GM23338 (cell line): ENCODE measurements around the gene CRYZ. TPM values are rescaled to one million over a fixed set of nuclear protein-coding genes. Genes with fewer than 3 reads are reported as not detected.

ENCODE experiments used
- ATAC-seq: fragments of 200-7000 bp; cut with Tn5 transposase; 3 replicates; pipeline ENCODE4 v1.9.1; 2020
- DNase-seq: peaks from one replicate; pipeline ENCODE4 v3.0.0-alpha.2; 2015; ENCODE audit warnings: low spot score
- H2AFZ ChIP-seq: fragments of 200-600 bp; sonication (generic); 2 replicates; pipeline ENCODE4 v1.8.0; 2016; ENCODE audit warnings: antibody characterized with exemption, mild to moderate bottlenecking, moderate library complexity
- H3F3A ChIP-seq: fragments of 200-600 bp; sonication (generic); replicated peaks from 2 replicates; pipeline ENCODE4 v1.8.0; 2017; ENCODE audit warnings: antibody characterized with exemption, mixed run types, low read depth
- H3K27ac ChIP-seq: fragments of 200-600 bp; sonication (generic); 2 replicates; pipeline ENCODE4 v1.6.1; 2016; ENCODE audit warnings: low read depth
- H3K27me3 ChIP-seq: fragments of 200-600 bp; sonication (generic); 2 replicates; pipeline ENCODE4 v1.8.0; 2016; ENCODE audit warnings: mild to moderate bottlenecking, mixed run types, moderate library complexity; ENCODE audit not compliant: insufficient read depth
- H3K36me3 ChIP-seq: fragments of 200-600 bp; sonication (generic); 2 replicates; pipeline ENCODE4 v1.8.0; 2016; ENCODE audit warnings: mild to moderate bottlenecking; ENCODE audit not compliant: insufficient read depth
- H3K4me1 ChIP-seq: fragments of 200-600 bp; sonication (generic); 2 replicates; pipeline ENCODE4 v1.8.0; 2016; ENCODE audit warnings: mild to moderate bottlenecking, moderate library complexity; ENCODE audit not compliant: insufficient read depth
- H3K4me2 ChIP-seq: fragments of 200-600 bp; sonication (generic); 2 replicates; pipeline ENCODE4 v1.7.1; 2017; ENCODE audit warnings: mixed run types
- H3K4me3 ChIP-seq: fragments of 200-600 bp; sonication (generic); 2 replicates; pipeline ENCODE4 v1.6.1; 2016; ENCODE audit warnings: mixed run types
- H3K79me2 ChIP-seq: fragments of 200-600 bp; sonication (generic); replicated peaks from 2 replicates; pipeline ENCODE4 v1.8.0; 2017; ENCODE audit warnings: mild to moderate bottlenecking; ENCODE audit not compliant: insufficient read depth
- H3K9me2 ChIP-seq: fragments of 200-600 bp; sonication (generic); 2 replicates; pipeline ENCODE4 v1.8.0; 2017; ENCODE audit not compliant: insufficient read depth
- H4K20me1 ChIP-seq: fragments of 200-600 bp; sonication (generic); replicated peaks from 2 replicates; pipeline ENCODE4 v1.8.0; 2017; ENCODE audit warnings: mild to moderate bottlenecking; ENCODE audit not compliant: insufficient read depth
- H3K27ac Mint-ChIP-seq: 2 replicates; pipeline ENCODE4 v1.8.0; 2020; ENCODE audit warnings: inconsistent platforms, mild to moderate bottlenecking, moderate library complexity, mixed read lengths
- H3K27me3 Mint-ChIP-seq: 3 replicates; pipeline ENCODE4 v1.8.0; 2022; ENCODE audit warnings: low read depth, mild to moderate bottlenecking, moderate library complexity, mixed read lengths, inconsistent platforms; ENCODE audit not compliant: insufficient read depth, poor library complexity
- H3K36me3 Mint-ChIP-seq: 3 replicates; pipeline ENCODE4 v1.8.0; 2021; ENCODE audit warnings: low read depth, mild to moderate bottlenecking, inconsistent platforms, moderate library complexity, mixed read lengths
- H3K4me1 Mint-ChIP-seq: 3 replicates; pipeline ENCODE4 v1.8.0; 2020; ENCODE audit warnings: mild to moderate bottlenecking, inconsistent platforms, mixed read lengths
- H3K4me3 Mint-ChIP-seq: 3 replicates; pipeline ENCODE4 v1.8.0; 2021; ENCODE audit warnings: moderate library complexity, mild to moderate bottlenecking, inconsistent platforms, mixed read lengths
- H3K9me3 Mint-ChIP-seq: 3 replicates; pipeline ENCODE4 v1.8.0; 2020; ENCODE audit warnings: moderate library complexity, mild to moderate bottlenecking, inconsistent platforms, mixed read lengths
- CREB1 ChIP-seq: fragments of 250-450 bp; sonication (Bioruptor Pico); IDR thresholded peaks from 2 replicates; pipeline ENCODE4 v1.5.0; 2020; ENCODE audit warnings: low read depth, mild to moderate bottlenecking, moderate library complexity
- CTCF ChIP-seq, 2 experiments: fragments of 200-600 bp in 1 of 2; sonication (generic) in 1 of 2; conservative IDR thresholded peaks; 2 replicates each; pipeline versions ENCODE4 v1.5.1 to v1.6.1; 2016 to 2017; ENCODE audit warnings: antibody characterized with exemption in 2 of 2, low read depth in 2 of 2, mild to moderate bottlenecking in 2 of 2, moderate library complexity in 1 of 2
- ETS1 ChIP-seq: IDR thresholded peaks from 2 replicates; pipeline ENCODE4 v1.6.1; 2016; ENCODE audit warnings: antibody characterized with exemption
- EZH2 ChIP-seq: fragments of 200-600 bp; sonication (generic); IDR thresholded peaks from one replicate; pipeline ENCODE4 v1.8.0; 2017; ENCODE audit warnings: antibody characterized with exemption, mild to moderate bottlenecking, low read depth; ENCODE audit not compliant: unreplicated experiment
- EZH2phosphoT487 ChIP-seq: fragments of 200-600 bp; sonication (generic); IDR thresholded peaks from one replicate; pipeline ENCODE4 v1.8.1; 2018; ENCODE audit warnings: antibody characterized with exemption; ENCODE audit not compliant: unreplicated experiment
- JUNB ChIP-seq: IDR thresholded peaks from one replicate; pipeline ENCODE4 v1.6.1; 2016; ENCODE audit warnings: antibody characterized with exemption; ENCODE audit not compliant: unreplicated experiment
- NANOG ChIP-seq: IDR thresholded peaks from 2 replicates; pipeline ENCODE4 v1.6.1; 2016; ENCODE audit warnings: antibody characterized with exemption, borderline replicate concordance
- POLR2AphosphoS5 ChIP-seq: IDR thresholded peaks from 2 replicates; pipeline ENCODE4 v1.6.1; 2016; ENCODE audit warnings: antibody characterized with exemption, low read depth
- REST ChIP-seq: IDR thresholded peaks from one replicate; pipeline ENCODE4 v1.6.1; 2018; ENCODE audit warnings: antibody characterized with exemption; ENCODE audit not compliant: unreplicated experiment
- STAT1 ChIP-seq: IDR thresholded peaks from one replicate; pipeline ENCODE4 v1.6.1; 2016; ENCODE audit warnings: antibody characterized with exemption; ENCODE audit not compliant: unreplicated experiment
- ZNF114 ChIP-seq: fragments of 250-450 bp; sonication (Bioruptor Pico); IDR thresholded peaks from 2 replicates; pipeline ENCODE4 v1.5.0; 2020; ENCODE audit warnings: mild to moderate bottlenecking, moderate library complexity
- ZNF331 ChIP-seq: fragments of 250-450 bp; sonication (Bioruptor Pico); IDR thresholded peaks from 2 replicates; pipeline ENCODE4 v1.5.0; 2020; ENCODE audit warnings: low read depth, mild to moderate bottlenecking, moderate library complexity
- ZNF462 ChIP-seq: fragments of 250-450 bp; sonication (Bioruptor Pico); IDR thresholded peaks from 2 replicates; pipeline ENCODE4 v1.5.0; 2020; ENCODE audit warnings: mild to moderate bottlenecking, moderate library complexity
- polyA plus RNA-seq: library from polyadenylated mRNA; unstranded; fragments of >200 nt; fragmentation: Nextera tagmentation; extraction: Ambion mirVana; gene quantifications from 2 replicates; pipeline ENCODE4 v1.2.1, GENCODE V29; 2016
- total RNA-seq: library from RNA; depleted of rRNA; stranded (reverse); fragments of >200 nt; shearing (Covaris generic); gene quantifications from 2 replicates; pipeline ENCODE4 v1.2.3, GENCODE V29; 2014

The CRYZ gene
- total and polyA plus RNA-seq, 2 experiments from 2014 or later: 45.7 to 57.8 TPM

- no peaks in the 10 kb centered on the region for H3K9me2 ChIP-seq
Measured at GRCh38 chr1:74684301-74684700, 48.5 kb downstream of the CRYZ start.

More at GRCh38 chr1:74684301-74684700, 48.5 kb downstream of the CRYZ start:
- no peaks in the 10 kb centered on the region for H3K27me3 Mint-ChIP-seq
- Histone ChIP-seq H3F3A (no peaks in the 10 kb centered on the region), H3K27ac (no peak overlapping the region), H3K79me2 (no peaks in the 10 kb centered on the region), H3K27me3 (no peaks in the 10 kb centered on the region), H3K36me3 (no peaks in the 10 kb centered on the region), H3K4me2 (no peak overlapping the region), H2AFZ (no peak overlapping the region), H3K4me3 (no peak overlapping the region), H3K4me1 (no peaks in the 10 kb centered on the region), H4K20me1 (no peaks in the 10 kb centered on the region)
- ATAC-seq (no peak), DNase-seq (no peak)
- H3K9me3 Mint-ChIP-seq: no peaks in the 10 kb centered on the region
- TF ChIP-seq REST (no peak), NANOG (no peak), CTCF (conservative IDR thresholded peaks at IDR 0.05; ENCODE audit: low read depth in 2 of 2) (no peak), ETS1 (no peak), JUNB (no peak), CREB1 (CRISPR knock-in tag) (no peak), ZNF114 (CRISPR knock-in tag) (no peak), STAT1 (no peak), POLR2AphosphoS5 (no peak), ZNF462 (no peak), ZNF331 (CRISPR knock-in tag) (no peak), EZH2 (no peak), EZH2phosphoT487 (no peak)
- H3K36me3 Mint-ChIP-seq: no peaks in the 10 kb centered on the region
- no peak overlapping the region for H3K4me3 Mint-ChIP-seq
- no peak overlapping the region for H3K27ac Mint-ChIP-seq
- no peaks in the 10 kb centered on the region; the same call in 2 of the 3 replicates for H3K4me1 Mint-ChIP-seq
